H1 (cell line): Measurements from ENCODE around the gene DEFB118. TPM values are rescaled to one million over a fixed set of nuclear protein-coding genes. Genes with fewer than 3 reads are reported as not detected.

ENCODE experiments used
- CTCF ChIA-PET: fragments of 300-600 bp; sonication (Branson Sonifier 250); formaldehyde crosslinking; loops from one replicate; lab custom pipeline; 2021; ENCODE audit not compliant: partially characterized antibody; lab: Charles Lee
- POLR2A ChIA-PET: fragments of 300-600 bp; sonication (Branson Sonifier 250); formaldehyde crosslinking; loops from one replicate; lab custom pipeline; 2021; ENCODE audit warnings: inconsistent platforms; ENCODE audit not compliant: partially characterized antibody; lab: Charles Lee
- DNase-seq, 2 experiments: peaks; one replicate each; pipeline versions ENCODE4 v3.0.0 to v3.0.0-alpha.2; 2010 to 2022; ENCODE audit warnings: low spot score in 2 of 2, low read depth in 1 of 2, mixed read lengths in 1 of 2
- FAIRE-seq: peaks from 2 replicates; lab custom pipeline; 2011; peaks lifted over from hg19 to GRCh38; lab: Jason Lieb, UNC
- H2AFZ ChIP-seq: 2 replicates; pipeline ENCODE4 v1.8.1; 2012; ENCODE audit warnings: low read length, inconsistent platforms
- H2AK5ac ChIP-seq: 2 replicates; pipeline ENCODE4 v1.6.1; 2013; ENCODE audit warnings: low read depth, low read length
- H2BK120ac ChIP-seq: replicated peaks from 2 replicates; pipeline ENCODE3; 2013; ENCODE audit warnings: low read depth, low read length, inconsistent platforms
- H2BK12ac ChIP-seq: 2 replicates; pipeline ENCODE4 v1.6.1; 2013; ENCODE audit warnings: low read depth, low read length
- H2BK15ac ChIP-seq: 2 replicates; pipeline ENCODE4 v1.6.1; 2013; ENCODE audit warnings: low read length
- H2BK20ac ChIP-seq: 2 replicates; pipeline ENCODE4 v1.6.1; 2013; ENCODE audit warnings: low read length
- H2BK5ac ChIP-seq: 2 replicates; pipeline ENCODE4 v1.6.1; 2013; ENCODE audit warnings: low read depth, low read length
- H3K14ac ChIP-seq: 2 replicates; pipeline ENCODE4 v1.6.1; 2013; ENCODE audit warnings: inconsistent platforms; ENCODE audit not compliant: insufficient read length
- H3K18ac ChIP-seq: 2 replicates; pipeline ENCODE4 v1.6.1; 2013; ENCODE audit warnings: low read length; ENCODE audit errors: extremely low read depth
- H3K23ac ChIP-seq: 2 replicates; pipeline ENCODE4 v1.6.1; 2013; ENCODE audit warnings: inconsistent platforms; ENCODE audit not compliant: insufficient read length
- H3K23me2 ChIP-seq: 2 replicates; pipeline ENCODE4 v1.6.1; 2013; ENCODE audit warnings: low read depth, low read length
- H3K27ac ChIP-seq: 2 replicates; pipeline ENCODE4 v1.6.1; 2011; ENCODE audit warnings: low read depth, low read length, inconsistent platforms
- H3K27me3 ChIP-seq, 4 experiments: replicated peaks in 1 of 4; 1 replicate in 1 of 4; 2 replicates in 3 of 4; pipeline versions ENCODE4 v1.6.1 to v1.8.1; 2011 to 2013; ENCODE audit warnings: low read length in 3 of 4, mild to moderate bottlenecking in 3 of 4, inconsistent platforms in 2 of 4, mixed read lengths in 2 of 4, moderate library complexity in 1 of 4; ENCODE audit not compliant: control insufficient read depth in 3 of 4, insufficient read depth in 3 of 4; ENCODE audit errors: extremely low read depth in 1 of 4
- H3K36me3 ChIP-seq, 4 experiments: 2 replicates each; pipeline versions ENCODE4 v1.6.1 to v1.8.1; 2011 to 2013; ENCODE audit warnings: mild to moderate bottlenecking in 4 of 4, low read length in 3 of 4, moderate library complexity in 2 of 4, control low read depth in 1 of 4, inconsistent platforms in 1 of 4; ENCODE audit not compliant: insufficient read depth in 4 of 4, control insufficient read depth in 2 of 4
- H3K4ac ChIP-seq: replicated peaks from 2 replicates; pipeline ENCODE3; 2013; ENCODE audit warnings: low read length, low read depth, mixed read lengths, inconsistent platforms; ENCODE audit not compliant: insufficient read length
- H3K4me1 ChIP-seq, 4 experiments: replicated peaks in 1 of 4; 1 replicate in 1 of 4; 2 replicates in 3 of 4; pipeline versions ENCODE4 v1.6.1 to v1.8.1; 2011 to 2013; ENCODE audit warnings: low read length in 3 of 4, inconsistent platforms in 2 of 4, mixed read lengths in 1 of 4; ENCODE audit not compliant: insufficient read depth in 4 of 4, control insufficient read depth in 3 of 4
- H3K4me2 ChIP-seq, 2 experiments: 2 replicates each; pipeline versions ENCODE4 v1.6.1 to v1.8.1; 2011 to 2013; ENCODE audit warnings: low read depth in 2 of 2, low read length in 2 of 2, control low read depth in 1 of 2, inconsistent platforms in 1 of 2, mild to moderate bottlenecking in 1 of 2; ENCODE audit not compliant: insufficient read depth in 1 of 2
- H3K4me3 ChIP-seq, 4 experiments: fragments of 200-600, 300-600 bp in 1 of 4; sonication (generic), shearing (Covaris generic), sonication (Bioruptor Twin) in 1 of 4; 2 replicates each; pipeline versions ENCODE4 v1.5.1 to v1.8.1; 2011 to 2016; ENCODE audit warnings: low read length in 4 of 4, low read depth in 3 of 4, control low read depth in 2 of 4, inconsistent platforms in 2 of 4, mild to moderate bottlenecking in 2 of 4, mixed read lengths in 1 of 4, moderate library complexity in 1 of 4; ENCODE audit not compliant: insufficient read depth in 2 of 4; ENCODE audit errors: extremely low read depth in 1 of 4
- H3K56ac ChIP-seq: replicated peaks from 2 replicates; pipeline ENCODE3; 2013; ENCODE audit warnings: low read depth, mild to moderate bottlenecking, mixed read lengths, low read length, inconsistent platforms; ENCODE audit not compliant: insufficient read length
- H3K79me1 ChIP-seq: 2 replicates; pipeline ENCODE4 v1.6.1; 2013; ENCODE audit warnings: low read depth, low read length, control low read depth
- H3K79me2 ChIP-seq, 2 experiments: 2 replicates each; pipeline versions ENCODE4 v1.6.1 to v1.8.1; 2012 to 2013; ENCODE audit warnings: low read length in 2 of 2, mild to moderate bottlenecking in 2 of 2, inconsistent platforms in 1 of 2; ENCODE audit not compliant: insufficient read depth in 2 of 2, control insufficient read depth in 1 of 2
- H3K9ac ChIP-seq, 4 experiments: replicated peaks in 1 of 4; 1 replicate in 1 of 4; 2 replicates in 3 of 4; pipeline versions ENCODE4 v1.6.1 to v1.8.1; 2011 to 2013; ENCODE audit warnings: low read depth in 3 of 4, low read length in 3 of 4, control low read depth in 2 of 4, mild to moderate bottlenecking in 2 of 4, moderate library complexity in 2 of 4, inconsistent platforms in 1 of 4; ENCODE audit errors: extremely low read depth in 1 of 4
- H3K9me3 ChIP-seq, 2 experiments: 2 replicates each; pipeline versions ENCODE4 v1.6.1 to v1.8.1; 2012 to 2013; ENCODE audit warnings: mild to moderate bottlenecking in 2 of 2, moderate library complexity in 2 of 2, control low read depth in 1 of 2, inconsistent platforms in 1 of 2, low read depth in 1 of 2, low read length in 1 of 2, mixed read lengths in 1 of 2; ENCODE audit not compliant: insufficient read depth in 2 of 2
- H4K20me1 ChIP-seq, 2 experiments: replicated peaks in 1 of 2; 2 replicates each; pipeline versions ENCODE3 to v1.8.1; 2011 to 2013; ENCODE audit warnings: inconsistent platforms in 2 of 2, low read length in 2 of 2, mild to moderate bottlenecking in 1 of 2; ENCODE audit not compliant: insufficient read depth in 2 of 2, control insufficient read depth in 1 of 2
- H4K5ac ChIP-seq: 2 replicates; pipeline ENCODE4 v1.6.1; 2013; ENCODE audit warnings: low read length, low read depth, mixed read lengths, inconsistent platforms; ENCODE audit not compliant: insufficient read length
- H4K8ac ChIP-seq: 2 replicates; pipeline ENCODE4 v1.8.0; 2013; ENCODE audit warnings: mild to moderate bottlenecking, moderate library complexity, low read length, inconsistent platforms; ENCODE audit not compliant: insufficient read depth; ENCODE audit errors: extremely low read depth
- H4K91ac ChIP-seq: replicated peaks from 2 replicates; pipeline ENCODE3; 2013; ENCODE audit warnings: low read length, mixed read lengths, inconsistent platforms; ENCODE audit not compliant: insufficient read length
- CBX5 ChIP-seq: fragments of 300-800, 300-1000 bp; sonication (generic); IDR thresholded peaks from 2 replicates; pipeline ENCODE4 v1.7.1; 2016; ENCODE audit warnings: antibody characterized with exemption, low read length, low read depth
- whole genome bisulfite sequencing, 2 experiments: shearing (Covaris generic) in 1 of 2; methylation state at CpG; one replicate each; pipeline versions ENCODE4 v1.1.6 to v1.1.7; 2013 to 2015; ENCODE audit warnings: low lambda C conversion rate in 2 of 2, mixed read lengths in 2 of 2, inconsistent platforms in 1 of 2, low coverage in 1 of 2, missing lambda C conversion rate in 1 of 2; ENCODE audit not compliant: insufficient replicate concordance in 2 of 2, insufficient coverage in 1 of 2, insufficient read length in 1 of 2; ENCODE audit errors: extremely low coverage in 1 of 2, missing lambda C conversion rate in 1 of 2; 5-methylcytosine and 5-hydroxymethylcytosine counted together
- polyA plus RNA-seq, 7 experiments: library from polyadenylated mRNA; depleted of rRNA in 3 of 7; stranded (reverse) in 5 of 7; unstranded in 2 of 7; fragments of >200 nt in 5 of 7; fragments of 200-250 nt in 2 of 7; gene quantifications; 1 replicate in 5 of 7; 2 replicates in 1 of 7; 4 replicates in 1 of 7; pipeline versions ENCODE4 v1.2.1 to v1.2.3, GENCODE V29; 2011 to 2013; ENCODE audit warnings: missing spikeins in 2 of 7, mixed read lengths in 2 of 7
- small RNA-seq: library from polyadenylated mRNA; stranded (forward); fragments of <200 nt; extraction: miRNeasy Mini kit (QIAGEN cat#:217004); gene quantifications from one replicate; pipeline ENCODE3, GENCODE V24; 2013; ENCODE audit not compliant: insufficient read depth
- total RNA-seq: library from RNA; stranded (reverse); fragmentation: NEBNext Ultra II Directional; extraction: Animal tissue kit (Norgen Biotek cat#: 25700); gene quantifications from 2 replicates; pipeline ENCODE4 v1.2.1, GENCODE V29; 2021

Gene DEFB118
- total and polyA plus RNA-seq, 2 of the 8 experiments (the other 6 are each of a cell fraction or from before 2014, with no cell fraction given) = not detected

DNA sequence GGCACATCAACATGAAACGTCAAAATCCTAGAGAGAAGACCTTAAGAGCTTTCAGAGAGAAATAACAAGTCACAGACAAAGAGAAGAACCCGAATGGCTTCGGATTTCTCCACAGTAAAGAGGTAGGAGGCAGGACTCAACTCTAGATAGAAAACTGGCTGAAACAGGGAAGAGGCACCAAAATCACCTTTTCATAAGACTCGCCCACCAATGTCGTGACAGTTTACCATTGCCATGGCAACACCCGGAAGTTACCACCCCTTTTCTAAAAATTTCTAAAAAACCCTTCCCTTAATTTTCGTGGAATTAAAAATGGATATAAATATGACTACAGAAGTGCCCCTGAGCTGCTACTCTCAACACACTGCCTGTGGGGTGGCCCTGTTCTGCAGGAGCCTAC, 49.9 kb downstream of the DEFB118 start:
- DNase-seq (no peak), FAIRE-seq (no peak)
- ChIA-PET CTCF (no interaction called here), POLR2A (no interaction called here)
- peaks cover 54 to 71% of the 10 kb centered on the region in 2 experiments for H3K9me3 ChIP-seq
- H4K91ac ChIP-seq = no peak overlapping the region
- H3K4me3 ChIP-seq = no peak overlapping the region
- no peaks in the 10 kb centered on the region for H4K20me1 ChIP-seq
- 73% methylated on average over 7 of the region's 7 CpGs; no CpG with 5 or more reads in 1 of the 2 experiments for WGBS, 2 experiments
- H2BK15ac ChIP-seq = no peak overlapping the region
- H3K9ac ChIP-seq = no peak overlapping the region
- no peak overlapping the region for H2AK5ac ChIP-seq
- no peaks in the 10 kb centered on the region for H3K79me2 ChIP-seq
- no peaks in the 10 kb centered on the region for H3K79me1 ChIP-seq
- H2BK12ac ChIP-seq = no peak overlapping the region
- no peak overlapping the region for H4K5ac ChIP-seq
- no peak overlapping the region for H2BK120ac ChIP-seq
- no peaks in the 10 kb centered on the region for H3K27me3 ChIP-seq
- H3K4ac ChIP-seq = no peak overlapping the region
- H3K18ac ChIP-seq = no peak overlapping the region
- H3K4me1 ChIP-seq = no peaks in the 10 kb centered on the region
- H3K23ac ChIP-seq = no peak overlapping the region
- H3K14ac ChIP-seq = no peak overlapping the region
- no peaks in the 10 kb centered on the region; a peak in 1 of 8 replicates for H3K36me3 ChIP-seq
- H3K23me2 ChIP-seq = no peaks in the 10 kb centered on the region
- no peak for TF ChIP-seq CBX5
- TF ChIP-seq, all 59 proteins: peak for 0
- Histone ChIP-seq H2AFZ (no peak overlapping the region), H4K8ac (no peak overlapping the region), H3K4me2 (no peak overlapping the region), H3K56ac (no peak overlapping the region), H3K27ac (no peak overlapping the region), H2BK20ac (no peak overlapping the region), H2BK5ac (no peak overlapping the region)

Small RNA genes lying within 50 kb of the gene (small RNA-seq; reads per million reads assigned to genes)
- gene DEFB117 (not detected), gene RF00561 (not detected), gene RNA5SP480 (not detected)

Other genes starting within 250 kb of the DEFB118 start
- gene DEFB115, start 110.9 kb upstream of the DEFB118 start, total RNA-seq = not detected in 2 replicates
- gene DEFB115, start 110.9 kb upstream of the DEFB118 start, polyA plus RNA-seq (2011; rRNA removed) = not detected in 2 replicates
- not detected in 2 replicates for gene DEFB116, start 60.0 kb upstream of the DEFB118 start, total RNA-seq
- gene DEFB116, start 60.0 kb upstream of the DEFB118 start, polyA plus RNA-seq (2011; rRNA removed) = not detected in 2 replicates
- gene DEFB119, start 22.0 kb downstream of the DEFB118 start, total RNA-seq = not detected in 2 replicates
- gene DEFB119, start 22.0 kb downstream of the DEFB118 start, polyA plus RNA-seq (2011; rRNA removed) = not detected in 2 replicates
- not detected in 2 replicates for gene DEFB121, start 37.6 kb downstream of the DEFB118 start, total RNA-seq
- not detected in 2 replicates for gene DEFB121, start 37.6 kb downstream of the DEFB118 start, polyA plus RNA-seq (2011; rRNA removed)
- gene DEFB123, start 72.0 kb downstream of the DEFB118 start, total RNA-seq = not detected in 2 replicates
- not detected in 2 replicates for gene DEFB123, start 72.0 kb downstream of the DEFB118 start, polyA plus RNA-seq (2011; rRNA removed)
- gene DEFB124, start 106.5 kb downstream of the DEFB118 start, total RNA-seq = not detected in 2 replicates
- gene DEFB124, start 106.5 kb downstream of the DEFB118 start, polyA plus RNA-seq (2011; rRNA removed) = not detected in 2 replicates
- not detected in 2 replicates for gene REM1, start 106.7 kb downstream of the DEFB118 start, total RNA-seq
- 0.05 TPM in 2 replicates for gene REM1, start 106.7 kb downstream of the DEFB118 start, polyA plus RNA-seq (2011; rRNA removed)
- gene HM13, start 145.8 kb downstream of the DEFB118 start, total RNA-seq = 118 TPM in 2 replicates
- 183 and 189 TPM in 2 replicates for gene HM13, start 145.8 kb downstream of the DEFB118 start, polyA plus RNA-seq (2011; rRNA removed)
- gene ID1, start 236.7 kb downstream of the DEFB118 start, total RNA-seq = 120 and 131 TPM in 2 replicates
- 357 and 566 TPM in 2 replicates for gene ID1, start 236.7 kb downstream of the DEFB118 start, polyA plus RNA-seq (2011; rRNA removed)